GM12892 (cell line): ENCODE results near the gene TAF7L.

ENCODE experiments used
- POLR2A ChIP-seq: IDR thresholded peaks from 2 replicates; pipeline ENCODE4 v1.6.1; 2011; ENCODE audit warnings: low read depth, low read length, control low read depth
- TAF1 ChIP-seq: IDR thresholded peaks from 2 replicates; pipeline ENCODE4 v1.6.1; 2011; ENCODE audit warnings: low read depth, mild to moderate bottlenecking, control low read depth, low read length, borderline replicate concordance

DNA sequence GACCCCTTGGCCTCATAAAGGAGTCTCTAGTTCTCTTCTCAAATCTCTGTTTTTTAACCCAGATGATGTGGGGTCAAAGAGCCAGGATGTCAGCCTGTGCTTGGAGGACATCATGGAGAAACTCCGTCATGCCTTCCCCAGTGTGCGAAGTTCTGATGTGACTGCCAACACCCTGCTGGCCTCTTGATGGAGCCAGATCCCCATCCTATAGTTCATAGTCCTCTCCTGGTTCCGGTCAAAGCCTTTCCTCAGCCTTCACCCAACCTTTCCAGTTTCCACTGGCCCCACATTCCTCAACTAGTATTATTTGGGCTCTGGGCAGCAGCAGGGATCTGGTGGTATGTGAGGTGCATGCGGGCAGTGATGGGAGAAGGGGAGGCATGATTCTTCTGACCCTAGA, 30.7 kb downstream of the TAF7L start:
- TF ChIP-seq POLR2A (no peak), TAF1 (no peak)
